Ectodermal cell (in vitro differentiated cells): ENCODE data around the gene RGS4.

ENCODE experiments used
- H3K27ac ChIP-seq: 2 replicates; pipeline ENCODE4 v1.7.0; 2013; ENCODE audit warnings: mild to moderate bottlenecking, low read depth, low read length; ENCODE audit not compliant: insufficient read depth, poor library complexity, severe bottlenecking
- H3K27me3 ChIP-seq: 2 replicates; pipeline ENCODE4 v1.7.0; 2013; ENCODE audit warnings: mild to moderate bottlenecking, low read length; ENCODE audit not compliant: insufficient read depth, control insufficient read depth, poor library complexity, severe bottlenecking
- H3K36me3 ChIP-seq: one replicate; pipeline ENCODE4 v1.7.0; 2013; ENCODE audit warnings: low read length; ENCODE audit not compliant: control insufficient read depth, insufficient read depth
- H3K4me1 ChIP-seq: one replicate; pipeline ENCODE4 v1.7.0; 2013; ENCODE audit warnings: low read length; ENCODE audit not compliant: control insufficient read depth, insufficient read depth
- H3K4me3 ChIP-seq: 2 replicates; pipeline ENCODE4 v1.7.0; 2013; ENCODE audit warnings: low read depth, low read length, control low read depth; ENCODE audit not compliant: insufficient read depth
- H3K9me3 ChIP-seq: 2 replicates; pipeline ENCODE4 v1.7.0; 2013; ENCODE audit warnings: mild to moderate bottlenecking, low read length, moderate library complexity; ENCODE audit not compliant: control insufficient read depth
- WGBS, 2 experiments: methylation state at CpG; one replicate each; pipeline ENCODE4 v1.1.7; 2013; ENCODE audit warnings: missing lambda C conversion rate in 2 of 2; 5-methylcytosine and 5-hydroxymethylcytosine counted together

The RGS4 gene

GRCh38 chr1:163066686-163067085 is 2.5 kb upstream of the RGS4 start:
- WGBS, 2 experiments = 67 to 83% methylated on average over 1 to 2 of the region's 2 CpGs
- H3K27ac ChIP-seq = no peak overlapping the region
- H3K9me3 ChIP-seq = no peaks in the 10 kb centered on the region
- no peaks in the 10 kb centered on the region for H3K36me3 ChIP-seq
- no peaks in the 10 kb centered on the region for H3K27me3 ChIP-seq
- H3K4me3 ChIP-seq = no peak overlapping the region
- H3K4me1 ChIP-seq = peaks cover 8% of the 10 kb centered on the region

GRCh38 chr1:163068716-163069115 is 445 bp upstream of the RGS4 start:
- Histone ChIP-seq H3K4me3 (no peak overlapping the region), H3K9me3 (no peaks in the 10 kb centered on the region), H3K27ac (no peak overlapping the region), H3K36me3 (no peaks in the 10 kb centered on the region), H3K27me3 (no peaks in the 10 kb centered on the region), H3K4me1 (peaks cover under 1% of the 10 kb centered on the region)
- 53% methylated on average over 5 of the region's 5 CpGs for WGBS, 2 experiments

GRCh38 chr1:163069655-163070277 is 605 bp downstream of the RGS4 start:
- Histone ChIP-seq H3K4me3 (no peak overlapping the region), H3K27ac (no peak overlapping the region), H3K27me3 (no peaks in the 10 kb centered on the region), H3K9me3 (no peaks in the 10 kb centered on the region), H3K36me3 (no peaks in the 10 kb centered on the region), H3K4me1 (no peaks in the 10 kb centered on the region)
- WGBS, 2 experiments = 85 to 89% methylated on average over 2 of the region's 2 CpGs

GRCh38 chr1:163071405-163072255 is 2.5 kb downstream of the RGS4 start:
- Histone ChIP-seq H3K4me1 (no peaks in the 10 kb centered on the region), H3K27ac (no peak overlapping the region), H3K9me3 (no peaks in the 10 kb centered on the region), H3K36me3 (no peaks in the 10 kb centered on the region), H3K27me3 (no peaks in the 10 kb centered on the region), H3K4me3 (no peak overlapping the region)
- 12 to 17% methylated on average over 6 of the region's 6 CpGs for WGBS, 2 experiments

- no peak overlapping the region for H3K27ac ChIP-seq
- no peaks in the 10 kb centered on the region for H3K4me1 ChIP-seq
- no peaks in the 10 kb centered on the region for H3K27me3 ChIP-seq
- no peak overlapping the region for H3K4me3 ChIP-seq
- no peaks in the 10 kb centered on the region for H3K36me3 ChIP-seq
- 94 to 100% methylated on average over 1 of the region's 1 CpG for WGBS, 2 experiments
- no peaks in the 10 kb centered on the region for H3K9me3 ChIP-seq
These were observed 3.5 kb downstream of the RGS4 start for GRCh38 chr1:163072658-163073057.

GRCh38 chr1:163074004-163074403 is 4.8 kb downstream of the RGS4 start:
- H3K36me3 ChIP-seq = no peaks in the 10 kb centered on the region
- H3K27ac ChIP-seq = no peak overlapping the region
- H3K4me1 ChIP-seq = no peaks in the 10 kb centered on the region
- 91 to 95% methylated on average over 1 of the region's 1 CpG for WGBS, 2 experiments
- no peak overlapping the region for H3K4me3 ChIP-seq
- H3K27me3 ChIP-seq = no peaks in the 10 kb centered on the region
- H3K9me3 ChIP-seq = no peaks in the 10 kb centered on the region

- H3K27me3 ChIP-seq = no peaks in the 10 kb centered on the region
- no peaks in the 10 kb centered on the region for H3K36me3 ChIP-seq
- no peaks in the 10 kb centered on the region for H3K4me1 ChIP-seq
- no peaks in the 10 kb centered on the region for H3K9me3 ChIP-seq
- WGBS, 2 experiments = 73 to 100% methylated on average over 1 to 2 of the region's 2 CpGs
- no peak overlapping the region for H3K4me3 ChIP-seq
- no peak overlapping the region for H3K27ac ChIP-seq
These were observed 5.6 kb downstream of the RGS4 start for GRCh38 chr1:163074716-163075284.

GRCh38 chr1:163076044-163076443 is 6.9 kb downstream of the RGS4 start:
- Histone ChIP-seq H3K27ac (no peak overlapping the region), H3K9me3 (no peaks in the 10 kb centered on the region), H3K4me3 (no peak overlapping the region), H3K4me1 (no peaks in the 10 kb centered on the region), H3K27me3 (no peaks in the 10 kb centered on the region), H3K36me3 (no peaks in the 10 kb centered on the region)
- 88 to 96% methylated on average over 3 of the region's 4 CpGs for WGBS, 2 experiments

GRCh38 chr1:163076446-163076845 is 7.3 kb downstream of the RGS4 start:
- Histone ChIP-seq H3K36me3 (no peaks in the 10 kb centered on the region), H3K9me3 (no peaks in the 10 kb centered on the region), H3K27ac (no peak overlapping the region), H3K27me3 (no peaks in the 10 kb centered on the region), H3K4me3 (no peak overlapping the region), H3K4me1 (no peaks in the 10 kb centered on the region)
- WGBS, 2 experiments = 94 to 95% methylated on average over 2 of the region's 3 CpGs

GRCh38 chr1:163076981-163077761 is 8.0 kb downstream of the RGS4 start:
- H3K9me3 ChIP-seq = no peaks in the 10 kb centered on the region
- H3K4me3 ChIP-seq = no peak overlapping the region
- no peak overlapping the region for H3K27ac ChIP-seq
- no peaks in the 10 kb centered on the region for H3K36me3 ChIP-seq
- no peaks in the 10 kb centered on the region for H3K27me3 ChIP-seq
- WGBS, 2 experiments = 92 to 100% methylated on average over 2 to 4 of the region's 5 CpGs
- H3K4me1 ChIP-seq = no peaks in the 10 kb centered on the region
